Breast epithelium (tissue), 3 donors: ENCODE measurements around the gene ZFP36L1.
A peak's percentile ranks its signal among the peaks of the same experiment; 100 is the strongest.

ENCODE experiments used
- CTCF ChIP-seq, 3 donors: fragments of 450-650 bp; IDR thresholded peaks; one replicate each; pipeline ENCODE4 v1.5.1; 2016 to 2017; ENCODE audit warnings: antibody characterized with exemption in 3 of 3, mild to moderate bottlenecking in 3 of 3, moderate library complexity in 3 of 3
- POLR2A ChIP-seq: fragments of 450-650 bp; IDR thresholded peaks from one replicate; pipeline ENCODE4 v1.6.1; 2016; ENCODE audit warnings: antibody characterized with exemption, mild to moderate bottlenecking, moderate library complexity

- TF ChIP-seq POLR2A (no peak), CTCF (IDR thresholded peaks at IDR 0.05) (peak in 1 of 3 donors; percentile 0)
Observed at GRCh38 chr14:68816943-68817430, 24.1 kb upstream of the ZFP36L1 start.
